K562 (cell line): ENCODE data around the gene EPHB1. TPM values are rescaled to one million over a fixed set of nuclear protein-coding genes. Genes with fewer than 3 reads are reported as not detected.

Experiments
- ATAC-seq: fragments of 200-7000 bp; cut with Tn5 transposase; 3 replicates; pipeline ENCODE4 v1.9.1; 2020; ENCODE audit warnings: moderate library complexity
- BruUV-seq: library from RNA; stranded (reverse); fragments of 400-500 nt; replicated peaks from 2 replicates; lab custom pipeline; 2021; lab: Mats Ljungman, UMichigan
- CTCF ChIA-PET: fragments of 300-600 bp; formaldehyde crosslinking; extraction: SDS; loops from one replicate; lab custom pipeline; 2021; ENCODE audit warnings: low intra/inter-chr PET ratio; lab: Yijun Ruan, JAX
- POLR2A ChIA-PET: fragments of 300-600, 350-650 bp; sonication (Branson Sonifier 250); formaldehyde crosslinking; extraction: SDS; loops from one replicate; lab custom pipeline; 2021; ENCODE audit warnings: antibody characterized with exemption, inconsistent platforms; lab: Yijun Ruan, JAX
- DNase-seq, 4 experiments: peaks; one replicate each; pipeline versions ENCODE4 v3.0.0 to v3.0.0-alpha.2; 2011 to 2018; ENCODE audit warnings: low spot score in 3 of 4, mixed read lengths in 3 of 4; ENCODE audit errors: extremely low read depth in 1 of 4
- FAIRE-seq: peaks from 2 replicates; lab custom pipeline; 2011; peaks lifted over from hg19 to GRCh38; lab: Jason Lieb, UNC
- H2AFZ ChIP-seq: 2 replicates; pipeline ENCODE4 v1.6.0; 2011; ENCODE audit warnings: low read depth, low read length, control low read depth, inconsistent platforms
- H3K27ac ChIP-seq: fragments of 200-600 bp; 3 replicates; pipeline ENCODE4 v1.8.0; 2011; ENCODE audit warnings: low read depth, mild to moderate bottlenecking, control low read depth, inconsistent platforms, low read length, moderate library complexity, mixed read lengths; ENCODE audit errors: extremely low read depth
- H3K27me3 ChIP-seq, 2 experiments: fragments of 300-600 bp in 1 of 2; 2 replicates in 1 of 2; 3 replicates in 1 of 2; pipeline versions ENCODE4 v1.6.0 to v1.8.0; 2011; ENCODE audit warnings: inconsistent platforms in 2 of 2, low read length in 2 of 2, mild to moderate bottlenecking in 1 of 2, mixed read lengths in 1 of 2, moderate library complexity in 1 of 2; ENCODE audit not compliant: control insufficient read depth in 2 of 2, insufficient read depth in 2 of 2
- H3K36me3 ChIP-seq: fragments of 300-600 bp; 3 replicates; pipeline ENCODE4 v1.8.0; 2011; ENCODE audit warnings: mild to moderate bottlenecking, low read length, inconsistent platforms; ENCODE audit not compliant: control insufficient read depth, insufficient read depth
- H3K4me1 ChIP-seq, 2 experiments: fragments of 200-600 bp in 1 of 2; replicated peaks in 1 of 2; 2 replicates in 1 of 2; 3 replicates in 1 of 2; pipeline versions ENCODE4 v1.5.1 to v1.8.0; 2011; ENCODE audit warnings: inconsistent platforms in 2 of 2, low read length in 2 of 2, mild to moderate bottlenecking in 1 of 2, mixed read lengths in 1 of 2, moderate library complexity in 1 of 2; ENCODE audit not compliant: control insufficient read depth in 2 of 2, insufficient read depth in 2 of 2
- H3K4me2 ChIP-seq: 2 replicates; pipeline ENCODE4 v1.6.1; 2011; ENCODE audit warnings: low read length, control low read depth, inconsistent platforms, mixed read lengths; ENCODE audit not compliant: insufficient read depth
- H3K4me3 ChIP-seq: fragments of 200-600 bp; sonication (generic), shearing (Covaris generic); 2 replicates; pipeline ENCODE4 v1.5.1; 2016; ENCODE audit warnings: control low read depth, inconsistent platforms
- H3K79me2 ChIP-seq: fragments of 200-600 bp; 3 replicates; pipeline ENCODE4 v1.8.0; 2011; ENCODE audit warnings: low read length, inconsistent platforms; ENCODE audit not compliant: control insufficient read depth, insufficient read depth
- H3K9ac ChIP-seq, 2 experiments: 2 replicates each; pipeline versions ENCODE4 v1.6.0 to v1.6.1; 2011; ENCODE audit warnings: low read depth in 2 of 2, low read length in 2 of 2, control low read depth in 1 of 2, inconsistent platforms in 1 of 2, mild to moderate bottlenecking in 1 of 2, mixed read lengths in 1 of 2; ENCODE audit not compliant: insufficient read depth in 1 of 2
- H3K9me1 ChIP-seq: one replicate; pipeline ENCODE4 v1.6.0; 2011; ENCODE audit warnings: inconsistent platforms, mild to moderate bottlenecking, low read length, moderate library complexity; ENCODE audit not compliant: control insufficient read depth, insufficient read depth
- H3K9me3 ChIP-seq: replicated peaks from 2 replicates; pipeline ENCODE4 v1.5.1; 2011; ENCODE audit warnings: low read depth, low read length, inconsistent platforms; ENCODE audit not compliant: control insufficient read depth, insufficient read depth
- H4K20me1 ChIP-seq: replicated peaks from 2 replicates; pipeline ENCODE4 v1.6.1; 2011; ENCODE audit warnings: low read length, inconsistent platforms, mixed read lengths; ENCODE audit not compliant: control insufficient read depth, insufficient read depth
- ADNP ChIP-seq: fragments of 200-800 bp; sonication (Bioruptor generic); IDR thresholded peaks from 2 replicates; pipeline ENCODE4 v1.6.1; 2016; ENCODE audit warnings: missing genetic modification characterization, missing compliant biosample characterization
- E2F3 ChIP-seq: fragments of 250-450 bp; sonication (Bioruptor Pico); IDR thresholded peaks from 2 replicates; pipeline ENCODE4 v1.4.0; 2020; ENCODE audit warnings: mild to moderate bottlenecking
- MEF2D ChIP-seq: conservative IDR thresholded peaks from 2 replicates; pipeline ENCODE4 v1.6.1; 2016; ENCODE audit warnings: low read depth, missing genetic modification characterization, missing compliant biosample characterization
- NEUROD1 ChIP-seq: fragments of 150-350 bp; IDR thresholded peaks from 2 replicates; pipeline ENCODE4 v1.6.1; 2014; ENCODE audit warnings: borderline replicate concordance, low read length, low read depth; ENCODE audit not compliant: partially characterized antibody
- NFE2 ChIP-seq: IDR thresholded peaks from 2 replicates; pipeline ENCODE4 v1.6.1; 2014; ENCODE audit warnings: antibody characterized with exemption, low read depth
- RBM14 ChIP-seq: fragments of 200-400 bp; formaldehyde crosslinking; IDR thresholded peaks from 2 replicates; pipeline ENCODE4 v1.6.1; 2018; ENCODE audit warnings: low read depth, mild to moderate bottlenecking, low read length, moderate library complexity, borderline replicate concordance; ENCODE audit not compliant: insufficient read depth
- SNIP1 ChIP-seq: fragments of 450-650 bp; IDR thresholded peaks from 2 replicates; pipeline ENCODE4 v1.7.1; 2017; ENCODE audit warnings: low read depth, mild to moderate bottlenecking
- STAT5B ChIP-seq: fragments of 250-450 bp; sonication (Bioruptor Pico); IDR thresholded peaks from 2 replicates; pipeline ENCODE4 v1.8.0; 2021; ENCODE audit warnings: mild to moderate bottlenecking, inconsistent platforms
- ZNF644 ChIP-seq: fragments of 200-800 bp; sonication (Bioruptor generic); IDR thresholded peaks from 2 replicates; pipeline ENCODE4 v1.6.1; 2016; ENCODE audit warnings: low read depth, missing genetic modification characterization, missing compliant biosample characterization
- ZNF764 ChIP-seq: fragments of 250-450 bp; sonication (Bioruptor Pico); IDR thresholded peaks from 2 replicates; pipeline ENCODE4 v1.4.0; 2020; ENCODE audit warnings: low read depth, mild to moderate bottlenecking, moderate library complexity
- WGBS: fragments of 100-300 bp; shearing (Covaris generic); methylation state at CpG from one replicate; pipeline ENCODE4 v1.1.6; 2016; ENCODE audit warnings: low coverage, mixed read lengths; ENCODE audit not compliant: insufficient coverage; ENCODE audit errors: missing lambda C conversion rate; 5-methylcytosine and 5-hydroxymethylcytosine counted together
- in situ Hi-C: fragments of 300-500 bp; cut with MboI; formaldehyde crosslinking; loops from 4 replicates; pipeline ENCODE4 v1.15.0; 2018; ENCODE audit warnings: inconsistent platforms, mixed read lengths
- intact Hi-C: fragments of 100-400 bp; cut with micrococcal nuclease; formaldehyde crosslinking; loops from 2 replicates; pipeline ENCODE4 v1.14.2; 2022
- polyA plus RNA-seq, 8 experiments: library from polyadenylated mRNA; depleted of rRNA in 4 of 8; stranded (reverse) in 5 of 8; unstranded in 3 of 8; fragments of >200 nt; fragmentation: Nextera tagmentation in 2 of 8; fragmentation: Illumina TruSeq in 1 of 8; extraction: Ambion mirVana in 2 of 8; extraction: Trizol in 1 of 8; gene quantifications; 2 replicates each; pipeline versions ENCODE4 v1.2.1 to v1.2.3, GENCODE V29; 2011 to 2014; ENCODE audit warnings: inconsistent platforms in 1 of 8, missing spikeins in 1 of 8
- total RNA-seq, 7 experiments: library from RNA; depleted of rRNA in 6 of 7; stranded (reverse); fragments of >200 nt in 6 of 7; fragmentation: Illumina TruSeq in 2 of 7; extraction: Trizol in 2 of 7; gene quantifications; 2 replicates each; pipeline versions ENCODE4 v1.2.1 to v1.2.3, GENCODE V29; 2011 to 2021; ENCODE audit warnings: low replicate concordance in 1 of 7
- TF ChIP-seq, protein P1 (sequence below): sonication (generic); formaldehyde crosslinking; IDR thresholded peaks from 2 replicates; pipeline ENCODE4 v1.8.1; 2023; ENCODE audit warnings: mild to moderate bottlenecking, missing genetic modification reagents
- TF ChIP-seq, protein P2 (sequence below): sonication (generic); formaldehyde crosslinking; IDR thresholded peaks from 2 replicates; pipeline ENCODE4 v1.4.0; 2020; ENCODE audit warnings: mild to moderate bottlenecking, missing genetic modification reagents

Gene EPHB1
- total and polyA plus RNA-seq, 9 of the 15 experiments (the other 6 are each of a cell fraction or from before 2014, with no cell fraction given) = 0.29 TPM; not detected in 8

DNA sequence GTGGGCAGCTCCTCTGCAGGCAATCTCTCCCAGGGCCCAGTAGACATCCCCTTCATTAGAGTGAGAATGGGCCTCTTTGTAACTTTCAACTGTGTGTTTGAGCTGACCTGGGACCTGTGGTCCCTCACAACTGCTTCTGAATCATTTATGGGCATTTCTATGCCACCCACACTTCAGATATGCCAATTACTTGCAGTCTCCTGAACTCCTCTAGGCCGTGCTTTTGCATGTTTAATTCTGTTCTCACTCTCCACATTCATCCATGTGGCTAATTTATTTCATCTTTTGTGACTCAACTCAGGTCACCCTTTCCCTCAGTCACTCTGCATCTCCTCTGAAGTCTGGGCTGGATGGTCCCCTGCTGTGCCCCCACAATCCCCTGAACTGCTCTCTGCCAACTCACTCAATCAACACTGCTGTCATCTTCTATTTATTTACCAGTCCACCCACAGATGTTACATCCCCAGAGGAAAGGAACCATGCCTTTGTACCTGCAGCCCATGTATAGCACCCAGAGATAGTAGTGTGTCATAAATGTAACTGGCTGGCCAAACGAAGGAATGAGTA, 364.7 kb downstream of the EPHB1 start:
- no peaks in the 10 kb centered on the region; a peak in 1 of 5 replicates for H3K4me1 ChIP-seq
- POLR2A ChIA-PET = no interaction called here
- H3K4me3 ChIP-seq = no peak overlapping the region
- H4K20me1 ChIP-seq = no peaks in the 10 kb centered on the region
- intact Hi-C loops (no loop called here), in situ Hi-C loops (no loop called here)
- FAIRE-seq (no peak), ATAC-seq (no peak), DNase-seq (no peak)
- no TSS peak for BruUV-seq
- no peaks in the 10 kb centered on the region for H3K9me3 ChIP-seq
- H3K27me3 ChIP-seq = no peaks in the 10 kb centered on the region
- no peaks in the 10 kb centered on the region for H3K9me1 ChIP-seq
- no peak overlapping the region for H3K9ac ChIP-seq
- H3K27ac ChIP-seq = no peak overlapping the region
- no peak for TF ChIP-seq RBM14
- no peak for TF ChIP-seq ZNF644 (tag)
- H2AFZ ChIP-seq = no peak overlapping the region
- no peaks in the 10 kb centered on the region for H3K36me3 ChIP-seq
- no peak overlapping the region for H3K4me2 ChIP-seq
- CTCF ChIA-PET = no interaction called here
- H3K79me2 ChIP-seq = no peaks in the 10 kb centered on the region
- 0% methylated on average over 2 of the region's 2 CpGs for WGBS

DNA sequence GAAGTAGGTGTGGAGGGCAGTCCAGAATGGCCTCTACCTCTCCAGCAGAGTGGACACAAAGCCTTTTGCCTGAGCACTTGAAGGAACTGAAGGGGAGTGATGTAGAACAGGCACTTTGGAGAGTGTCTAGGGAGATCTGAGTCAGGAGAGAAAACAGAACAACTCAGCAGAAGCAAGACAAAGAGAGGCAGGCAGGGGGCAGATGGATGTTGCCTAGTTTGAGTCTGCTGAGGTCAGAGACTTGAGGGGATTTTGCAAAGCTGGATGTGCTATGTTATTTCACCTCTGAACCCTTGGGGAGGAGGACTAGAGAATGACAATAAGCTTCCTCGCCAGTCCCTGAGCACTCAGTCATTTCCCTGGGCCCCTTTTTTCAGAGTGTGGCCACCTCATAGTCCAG, 366.4 kb downstream of the EPHB1 start:
- intact Hi-C loops = no loop called here
- no TSS peak for BruUV-seq

More for the DNA sequence above, 366.4 kb downstream of the EPHB1 start:
- no peak overlapping the region for H3K27ac ChIP-seq
- H2AFZ ChIP-seq = no peak overlapping the region
- no peak overlapping the region for H3K4me2 ChIP-seq
- H3K9me3 ChIP-seq = no peaks in the 10 kb centered on the region
- H3K9me1 ChIP-seq = no peaks in the 10 kb centered on the region
- TF ChIP-seq ADNP (tag) (no peak), NFE2 (no peak), SNIP1 (no peak), E2F3 (CRISPR knock-in tag) (no peak), NEUROD1 (no peak), ZNF764 (CRISPR knock-in tag) (no peak), STAT5B (CRISPR knock-in tag) (no peak), MEF2D (tag) (no peak)
- TF ChIP-seq, protein P1, sequence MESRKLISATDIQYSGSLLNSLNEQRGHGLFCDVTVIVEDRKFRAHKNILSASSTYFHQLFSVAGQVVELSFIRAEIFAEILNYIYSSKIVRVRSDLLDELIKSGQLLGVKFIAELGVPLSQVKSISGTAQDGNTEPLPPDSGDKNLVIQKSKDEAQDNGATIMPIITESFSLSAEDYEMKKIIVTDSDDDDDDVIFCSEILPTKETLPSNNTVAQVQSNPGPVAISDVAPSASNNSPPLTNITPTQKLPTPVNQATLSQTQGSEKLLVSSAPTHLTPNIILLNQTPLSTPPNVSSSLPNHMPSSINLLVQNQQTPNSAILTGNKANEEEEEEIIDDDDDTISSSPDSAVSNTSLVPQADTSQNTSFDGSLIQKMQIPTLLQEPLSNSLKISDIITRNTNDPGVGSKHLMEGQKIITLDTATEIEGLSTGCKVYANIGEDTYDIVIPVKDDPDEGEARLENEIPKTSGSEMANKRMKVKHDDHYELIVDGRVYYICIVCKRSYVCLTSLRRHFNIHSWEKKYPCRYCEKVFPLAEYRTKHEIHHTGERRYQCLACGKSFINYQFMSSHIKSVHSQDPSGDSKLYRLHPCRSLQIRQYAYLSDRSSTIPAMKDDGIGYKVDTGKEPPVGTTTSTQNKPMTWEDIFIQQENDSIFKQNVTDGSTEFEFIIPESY (CRISPR knock-in tag) = no peak
- TF ChIP-seq, protein P2, sequence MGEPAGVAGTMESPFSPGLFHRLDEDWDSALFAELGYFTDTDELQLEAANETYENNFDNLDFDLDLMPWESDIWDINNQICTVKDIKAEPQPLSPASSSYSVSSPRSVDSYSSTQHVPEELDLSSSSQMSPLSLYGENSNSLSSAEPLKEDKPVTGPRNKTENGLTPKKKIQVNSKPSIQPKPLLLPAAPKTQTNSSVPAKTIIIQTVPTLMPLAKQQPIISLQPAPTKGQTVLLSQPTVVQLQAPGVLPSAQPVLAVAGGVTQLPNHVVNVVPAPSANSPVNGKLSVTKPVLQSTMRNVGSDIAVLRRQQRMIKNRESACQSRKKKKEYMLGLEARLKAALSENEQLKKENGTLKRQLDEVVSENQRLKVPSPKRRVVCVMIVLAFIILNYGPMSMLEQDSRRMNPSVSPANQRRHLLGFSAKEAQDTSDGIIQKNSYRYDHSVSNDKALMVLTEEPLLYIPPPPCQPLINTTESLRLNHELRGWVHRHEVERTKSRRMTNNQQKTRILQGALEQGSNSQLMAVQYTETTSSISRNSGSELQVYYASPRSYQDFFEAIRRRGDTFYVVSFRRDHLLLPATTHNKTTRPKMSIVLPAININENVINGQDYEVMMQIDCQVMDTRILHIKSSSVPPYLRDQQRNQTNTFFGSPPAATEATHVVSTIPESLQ = no peak
- TF ChIP-seq, all 486 proteins: peak for 0
- ATAC-seq (no peak), DNase-seq (no peak), FAIRE-seq (no peak)
- Histone ChIP-seq H3K4me3 (no peak overlapping the region), H3K27me3 (no peaks in the 10 kb centered on the region), H3K4me1 (no peaks in the 10 kb centered on the region), H3K9ac (no peak overlapping the region), H3K79me2 (no peaks in the 10 kb centered on the region), H4K20me1 (no peaks in the 10 kb centered on the region), H3K36me3 (no peaks in the 10 kb centered on the region)
- CTCF ChIA-PET = no interaction called here
- WGBS = 0% methylated on average over 1 of the region's 1 CpG
- in situ Hi-C loops = no loop called here
- POLR2A ChIA-PET = no interaction called here
